Panc1 (cell line): ENCODE measurements around the gene LATS1.

Experiments
- CTCF ChIP-seq: fragments of 450-650 bp; IDR thresholded peaks from 2 replicates; pipeline ENCODE4 v1.5.1; 2017; ENCODE audit warnings: mild to moderate bottlenecking
- POLR2AphosphoS5 ChIP-seq: IDR thresholded peaks from 2 replicates; pipeline ENCODE4 v1.6.1; 2012; ENCODE audit warnings: mild to moderate bottlenecking, low read depth, low read length, moderate library complexity
- TF ChIP-seq, protein P1 (sequence below), 2 experiments: IDR thresholded peaks; 2 replicates each; pipeline ENCODE4 v1.6.1; 2011 to 2012; ENCODE audit warnings: low read depth in 2 of 2, control low read depth in 1 of 2, low read length in 1 of 2, mild to moderate bottlenecking in 1 of 2, moderate library complexity in 1 of 2; ENCODE audit not compliant: insufficient read depth in 1 of 2

GRCh38 chr6:149699150-149699549 lies 18.8 kb downstream of the LATS1 start:
- TF ChIP-seq CTCF (no peak), POLR2AphosphoS5 (no peak)
- TF ChIP-seq, protein P1, sequence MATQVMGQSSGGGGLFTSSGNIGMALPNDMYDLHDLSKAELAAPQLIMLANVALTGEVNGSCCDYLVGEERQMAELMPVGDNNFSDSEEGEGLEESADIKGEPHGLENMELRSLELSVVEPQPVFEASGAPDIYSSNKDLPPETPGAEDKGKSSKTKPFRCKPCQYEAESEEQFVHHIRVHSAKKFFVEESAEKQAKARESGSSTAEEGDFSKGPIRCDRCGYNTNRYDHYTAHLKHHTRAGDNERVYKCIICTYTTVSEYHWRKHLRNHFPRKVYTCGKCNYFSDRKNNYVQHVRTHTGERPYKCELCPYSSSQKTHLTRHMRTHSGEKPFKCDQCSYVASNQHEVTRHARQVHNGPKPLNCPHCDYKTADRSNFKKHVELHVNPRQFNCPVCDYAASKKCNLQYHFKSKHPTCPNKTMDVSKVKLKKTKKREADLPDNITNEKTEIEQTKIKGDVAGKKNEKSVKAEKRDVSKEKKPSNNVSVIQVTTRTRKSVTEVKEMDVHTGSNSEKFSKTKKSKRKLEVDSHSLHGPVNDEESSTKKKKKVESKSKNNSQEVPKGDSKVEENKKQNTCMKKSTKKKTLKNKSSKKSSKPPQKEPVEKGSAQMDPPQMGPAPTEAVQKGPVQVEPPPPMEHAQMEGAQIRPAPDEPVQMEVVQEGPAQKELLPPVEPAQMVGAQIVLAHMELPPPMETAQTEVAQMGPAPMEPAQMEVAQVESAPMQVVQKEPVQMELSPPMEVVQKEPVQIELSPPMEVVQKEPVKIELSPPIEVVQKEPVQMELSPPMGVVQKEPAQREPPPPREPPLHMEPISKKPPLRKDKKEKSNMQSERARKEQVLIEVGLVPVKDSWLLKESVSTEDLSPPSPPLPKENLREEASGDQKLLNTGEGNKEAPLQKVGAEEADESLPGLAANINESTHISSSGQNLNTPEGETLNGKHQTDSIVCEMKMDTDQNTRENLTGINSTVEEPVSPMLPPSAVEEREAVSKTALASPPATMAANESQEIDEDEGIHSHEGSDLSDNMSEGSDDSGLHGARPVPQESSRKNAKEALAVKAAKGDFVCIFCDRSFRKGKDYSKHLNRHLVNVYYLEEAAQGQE (IDR thresholded peaks at IDR 0.05; ENCODE audit: insufficient read depth in 1 of 2, low read depth in 2 of 2, low read length in 1 of 2), result no peak
